Stimulated activated naive CD4-positive, alpha-beta T cell (primary cell): ENCODE measurements around the gene GPNMB.
"Not testable (repeated sequence)": the region's sequence is repeated elsewhere in the genome, so short reads cannot be mapped to it uniquely, and the experiment has no call there.

Experiments used
- DNase-seq, 6 experiments: peaks; one replicate each; lab custom pipeline; 2025; lab: John Stamatoyannopoulos, UW

The GPNMB gene

GRCh38 chr7:23306936-23307521 lies 60.5 kb downstream of the GPNMB start:
- DNase-seq, result no peak

DNA sequence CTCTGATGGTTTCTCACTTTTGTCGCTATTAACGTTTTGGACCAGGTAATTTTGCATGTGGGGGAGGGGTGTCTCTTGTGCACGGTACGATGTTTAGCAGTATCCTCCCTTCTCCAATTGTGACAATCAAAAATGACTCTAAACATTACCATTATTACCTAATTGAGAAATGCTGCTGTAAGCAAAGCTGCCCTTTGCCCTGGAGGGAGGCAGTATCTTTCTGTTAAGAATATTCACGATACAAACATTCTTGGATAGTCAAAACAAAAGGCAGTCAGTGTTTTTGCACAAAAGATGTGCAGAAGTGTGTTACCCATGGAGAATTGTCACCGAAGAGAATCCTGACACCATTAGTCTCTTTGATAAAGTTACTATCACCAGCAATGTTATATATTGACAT lies 62.2 kb downstream of the GPNMB start:
- no peak for DNase-seq

DNA sequence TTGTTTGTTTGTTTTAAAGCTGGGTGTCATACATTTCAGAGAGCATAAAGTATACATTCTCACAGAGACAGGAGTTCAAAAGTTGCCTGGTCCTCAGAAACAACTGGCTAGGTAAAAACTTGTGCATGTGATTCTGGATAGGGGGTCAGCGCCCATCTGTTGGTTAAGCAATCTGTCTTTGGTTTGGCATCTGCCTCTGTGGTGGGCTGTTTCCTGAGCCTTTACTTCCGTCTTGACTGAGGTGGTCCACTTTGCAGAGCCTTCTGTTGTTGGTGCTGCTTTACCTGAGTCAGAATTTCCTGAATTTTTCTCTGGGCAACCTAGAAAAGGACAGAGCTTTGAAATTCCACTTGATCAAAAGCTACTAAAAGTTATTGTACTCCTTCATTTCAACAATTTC lies 65.6 kb downstream of the GPNMB start:
- DNase-seq, result not testable (repeated sequence)

- DNase-seq, result no peak
Observed at GRCh38 chr7:23315366-23315765, 68.8 kb downstream of the GPNMB start.
